Posterior cingulate gyrus (tissue), 11 donors: ENCODE data around the gene GAP43.

Source experiments
- DNase-seq, 10 donors: peaks; one replicate each; pipeline versions ENCODE4 v3.0.0 to v3.0.0-alpha.2; 2020 to 2021; ENCODE audit warnings: mixed read lengths in 3 of 10
- intact Hi-C: fragments of 100-400 bp; cut with DNase I; formaldehyde crosslinking; loops from one replicate; pipeline ENCODE4 v1.15.1; 2023

GAP43 gene

DNA sequence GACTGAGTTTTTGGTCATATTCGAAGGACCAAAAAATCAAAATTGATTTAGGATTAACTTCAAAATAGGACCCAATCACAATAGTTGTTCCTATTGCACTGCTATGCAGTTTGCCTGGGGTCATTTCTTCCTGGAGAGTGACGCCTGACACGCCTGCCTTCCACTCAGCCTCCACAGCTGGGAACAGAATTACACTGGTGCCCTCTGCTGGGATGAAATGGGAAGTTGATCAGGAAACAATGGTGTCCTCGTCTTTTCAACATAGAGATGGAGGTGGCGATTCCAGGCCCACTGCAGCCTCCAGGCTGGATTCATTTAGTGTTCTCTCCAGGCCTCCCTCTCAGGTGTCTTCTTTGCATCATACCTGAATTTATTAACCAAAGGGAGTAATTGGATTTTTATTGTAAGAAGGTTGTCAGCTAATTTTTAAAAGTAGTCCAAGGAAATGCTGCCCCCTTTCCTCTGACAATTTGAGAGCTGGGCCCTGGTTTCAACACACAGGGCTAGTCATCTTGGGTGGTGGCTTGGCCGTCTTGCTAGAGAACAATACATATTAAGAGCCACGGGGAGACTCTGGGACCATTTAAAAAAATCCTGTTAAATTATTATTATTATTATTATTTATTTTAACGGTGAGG lies 69.7 kb downstream of the GAP43 start:
- intact Hi-C loops: loop anchor here (1.0 to 5.0 kb wide), 3 partner anchors 89 to 601 kb away; no protein-coding TSS in a partner anchor

DNA sequence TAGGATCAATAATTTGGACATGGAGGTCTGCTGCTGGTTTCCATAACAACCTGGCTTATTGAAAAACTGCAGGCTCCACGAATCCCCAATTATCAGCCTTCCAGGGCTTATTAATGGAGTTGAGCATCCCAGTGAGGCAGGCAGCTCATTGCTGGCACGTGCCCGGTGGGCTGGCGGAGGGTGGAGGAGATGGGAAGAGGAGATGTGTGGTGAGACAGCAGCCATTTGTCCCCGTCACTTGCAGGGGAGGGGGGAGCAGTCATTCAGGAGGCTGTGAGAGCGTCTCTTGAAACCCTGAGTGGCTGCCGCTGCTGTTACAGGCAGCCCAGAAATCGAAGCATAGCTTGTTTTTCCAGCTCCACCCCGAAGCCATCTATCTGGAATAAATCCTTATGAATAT lies 70.6 kb downstream of the GAP43 start:
- peak; percentile 14 to 93 (median 49) for DNase-seq
- intact Hi-C loops: loop anchor here (1.0 to 5.0 kb wide), 3 partner anchors 88 to 602 kb away; no protein-coding TSS in a partner anchor

More for the DNA sequence above, 69.7 kb downstream of the GAP43 start:
- peak; percentile 35 to 91 (median 76) for DNase-seq

DNA sequence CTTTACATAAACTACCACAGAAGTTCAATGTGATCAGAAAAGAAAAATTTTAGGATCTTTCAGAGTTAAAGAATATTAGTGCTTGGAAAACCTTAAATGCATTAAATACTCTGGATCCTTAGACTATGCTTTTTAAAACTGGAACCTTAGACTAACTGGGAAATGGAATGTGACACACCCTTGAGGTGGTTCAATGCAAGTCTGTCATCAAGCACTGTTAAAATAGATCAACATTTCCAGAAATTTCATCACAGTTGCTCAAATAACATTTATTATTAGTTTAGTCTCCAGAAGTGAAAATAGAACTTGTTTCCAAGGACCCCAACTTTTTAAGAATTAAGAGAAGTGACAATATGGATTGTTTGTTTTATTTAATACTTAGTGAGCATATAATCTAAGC lies 71.8 kb downstream of the GAP43 start:
- no peak for DNase-seq
- intact Hi-C loops: no loop called here

DNA sequence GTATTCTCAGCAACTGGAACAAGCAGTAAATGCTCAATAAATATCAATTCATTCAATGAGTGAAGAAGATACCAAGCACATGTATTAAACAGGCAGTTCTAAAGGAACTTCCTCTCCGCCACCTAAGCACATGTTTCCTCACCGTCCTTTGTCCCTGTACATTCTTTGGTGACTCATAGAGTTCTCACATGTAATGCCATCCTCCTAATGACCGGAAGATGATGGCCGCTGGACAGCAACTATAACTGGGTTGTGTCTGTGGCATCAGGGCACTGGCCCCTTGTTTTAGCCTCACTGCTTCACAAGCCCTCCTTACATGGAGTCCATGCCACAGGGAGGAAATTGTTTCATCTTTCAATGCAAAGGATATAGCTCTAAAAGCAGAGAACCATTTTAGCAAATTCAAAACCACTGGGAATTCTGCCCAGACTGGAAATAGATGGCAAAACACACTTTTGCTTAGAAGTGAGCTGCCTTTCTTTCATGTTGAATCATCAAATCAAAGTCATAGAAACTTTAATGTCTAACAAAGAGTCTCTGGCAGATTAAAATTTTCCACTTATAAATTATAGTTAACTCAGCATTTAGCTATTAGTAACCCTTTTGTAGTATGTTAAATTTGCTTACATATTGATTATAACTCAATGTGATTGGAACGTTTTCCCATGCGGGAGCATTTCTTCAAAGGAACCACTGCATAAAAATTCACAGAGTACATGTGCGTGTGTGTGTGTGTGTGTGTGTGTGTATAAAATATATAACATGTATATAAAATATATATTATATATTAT lies 74.1 kb downstream of the GAP43 start:
- no peak for DNase-seq
- intact Hi-C loops: no loop called here

DNA sequence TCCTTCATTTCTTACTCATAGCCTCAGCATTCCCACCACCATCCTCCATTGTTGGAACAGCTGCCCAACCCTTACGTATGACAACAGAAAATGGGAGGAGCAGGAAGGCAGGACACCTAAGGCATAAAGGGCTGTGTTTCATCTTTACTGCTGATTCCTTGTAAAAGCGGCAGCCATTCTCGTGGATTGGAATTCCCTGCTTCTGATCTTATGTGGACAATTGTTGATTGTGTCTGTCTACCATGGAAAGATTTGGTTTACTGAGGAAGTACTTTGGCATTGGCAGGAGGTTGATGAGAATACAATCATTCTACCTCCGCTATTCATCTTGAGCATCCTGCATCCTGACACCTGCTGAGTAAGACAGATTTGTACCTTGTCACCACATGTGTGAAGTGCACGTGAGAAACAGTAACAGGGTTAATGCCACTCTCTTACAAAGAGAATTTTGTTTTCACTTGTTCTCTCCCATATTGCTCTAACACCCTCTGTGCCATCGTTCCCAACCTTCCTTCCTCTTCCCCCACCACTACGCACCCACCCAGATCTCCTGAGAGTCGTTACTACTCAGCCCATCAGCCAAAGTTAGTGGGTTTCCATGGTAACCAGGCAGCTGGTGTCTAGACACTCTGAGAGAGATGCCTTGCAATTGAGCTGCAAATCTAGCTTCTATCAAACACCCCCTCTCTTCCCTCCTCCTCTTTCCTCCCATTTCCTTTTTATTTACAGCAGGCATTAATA lies 75.7 kb downstream of the GAP43 start:
- intact Hi-C loops: no loop called here
- peak in 3 of 10 donors; percentile 19 to 72 (median 39) for DNase-seq

DNA sequence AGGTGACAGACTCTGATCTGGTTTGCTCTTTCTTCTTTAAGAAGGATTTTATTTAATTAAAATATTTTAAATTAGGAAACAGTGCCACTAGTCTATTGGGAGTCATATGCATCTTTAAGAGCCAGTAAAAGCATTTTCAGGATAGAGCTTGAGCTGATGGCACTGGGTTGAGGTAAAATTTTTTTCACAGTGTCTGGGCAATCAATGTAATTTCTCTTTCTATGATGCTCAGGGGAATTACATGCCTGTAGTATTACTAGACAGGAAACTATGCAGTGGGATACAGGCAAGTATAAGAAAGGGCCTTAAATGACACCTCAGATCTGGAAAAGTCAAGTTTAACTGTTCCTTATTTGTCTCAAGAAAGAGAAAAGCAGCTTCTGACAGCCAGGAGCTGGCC lies 76.4 kb downstream of the GAP43 start:
- DNase-seq: no peak
- intact Hi-C loops: no loop called here

DNA sequence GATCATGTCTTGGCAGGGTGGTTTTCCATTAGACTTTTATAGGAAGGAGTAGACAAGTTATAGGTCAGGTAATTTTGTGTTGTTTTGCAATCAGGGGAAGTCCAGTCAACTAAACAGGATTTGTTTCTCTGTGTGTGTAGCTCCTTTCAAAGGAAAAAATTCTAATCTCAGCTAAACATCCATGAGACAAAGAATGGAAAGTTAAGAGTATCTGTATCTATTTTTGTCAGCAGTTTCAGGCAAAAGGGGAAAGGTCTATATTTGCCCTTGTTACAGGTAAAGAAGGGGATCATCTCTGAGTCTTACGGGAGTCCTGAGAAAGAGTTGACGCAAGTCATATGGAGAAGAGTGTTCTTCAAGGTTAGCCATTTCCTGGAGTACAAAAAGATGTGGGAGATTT lies 79.3 kb downstream of the GAP43 start:
- intact Hi-C loops: no loop called here
- DNase-seq: no peak

DNA sequence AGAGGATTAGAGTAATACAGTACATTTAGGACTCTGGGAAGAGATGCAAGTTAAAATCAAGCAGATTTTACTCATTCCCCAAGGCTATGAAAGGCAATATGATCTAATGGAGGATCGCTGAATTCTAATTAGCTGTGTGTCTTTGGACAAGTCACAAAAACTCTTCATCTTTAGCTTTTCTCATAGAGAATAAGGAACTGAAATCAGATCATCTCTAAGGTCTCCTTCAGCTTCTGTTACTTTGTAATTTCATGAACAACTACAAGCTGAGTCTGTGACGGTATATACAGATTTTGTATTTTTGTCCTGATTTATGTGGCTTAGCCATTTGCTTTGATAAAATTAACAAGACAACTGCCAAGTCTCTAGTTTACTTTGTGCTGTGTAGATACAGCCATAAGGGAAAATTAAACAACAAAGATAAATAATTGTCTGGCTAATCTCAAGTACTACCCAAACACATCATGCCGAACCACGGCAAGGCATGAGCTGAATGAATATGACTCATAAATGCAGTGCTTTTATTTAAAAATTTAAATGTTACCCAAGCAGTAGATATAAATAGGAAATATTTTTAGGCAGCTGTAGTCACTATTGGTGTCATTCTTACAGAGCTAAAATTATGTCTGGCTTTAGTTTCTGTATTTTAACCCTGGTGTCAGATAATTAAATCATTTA lies 81.5 kb downstream of the GAP43 start:
- intact Hi-C loops: no loop called here
- DNase-seq: no peak

DNA sequence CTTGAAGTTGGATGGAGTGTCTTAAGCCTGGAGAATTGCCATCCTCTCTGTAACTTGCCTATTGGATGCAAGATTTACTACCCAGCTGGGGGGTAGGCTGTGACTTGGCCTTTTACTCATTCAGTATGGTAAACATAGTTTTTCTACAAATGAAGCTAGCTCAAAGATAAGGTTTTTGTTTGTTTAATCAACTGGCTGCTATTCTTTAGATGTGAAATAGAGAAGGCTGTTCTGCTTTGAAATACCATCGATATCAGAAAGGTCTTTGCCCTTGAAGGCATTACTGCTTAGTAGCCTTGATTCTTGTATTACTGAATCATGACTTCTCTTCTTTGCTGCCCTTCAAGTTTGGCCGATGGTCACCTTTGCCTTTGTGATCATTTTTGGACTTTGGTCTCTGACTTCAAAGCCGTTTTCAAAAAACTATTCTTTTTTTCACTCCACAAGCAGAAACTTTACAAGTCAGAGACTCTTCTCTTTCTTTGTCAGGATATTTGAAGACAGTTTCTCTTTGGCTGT lies 83.1 kb downstream of the GAP43 start:
- intact Hi-C loops: no loop called here
- DNase-seq: no peak

DNA sequence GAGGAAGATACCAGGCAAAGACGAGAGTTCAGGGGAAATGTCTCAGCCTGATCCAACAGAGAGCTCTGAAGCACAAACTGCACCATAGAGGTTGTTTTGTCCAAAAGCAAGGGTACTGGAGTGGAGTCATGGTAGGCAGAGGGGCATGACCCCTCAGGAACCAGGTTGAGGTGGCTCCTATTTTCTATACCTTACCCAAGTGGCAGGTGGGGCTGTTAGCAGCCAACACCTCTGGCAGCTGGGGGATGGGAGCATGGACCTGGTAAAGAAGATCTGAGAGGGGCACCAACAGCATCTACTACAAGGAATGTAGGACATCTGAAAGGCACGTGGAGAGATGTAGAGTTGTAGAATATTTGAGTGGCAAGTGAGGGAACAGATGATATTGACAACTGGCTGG lies 85.2 kb downstream of the GAP43 start:
- intact Hi-C loops: no loop called here
- DNase-seq: peak in 1 of 10 donors; percentile 57

DNA sequence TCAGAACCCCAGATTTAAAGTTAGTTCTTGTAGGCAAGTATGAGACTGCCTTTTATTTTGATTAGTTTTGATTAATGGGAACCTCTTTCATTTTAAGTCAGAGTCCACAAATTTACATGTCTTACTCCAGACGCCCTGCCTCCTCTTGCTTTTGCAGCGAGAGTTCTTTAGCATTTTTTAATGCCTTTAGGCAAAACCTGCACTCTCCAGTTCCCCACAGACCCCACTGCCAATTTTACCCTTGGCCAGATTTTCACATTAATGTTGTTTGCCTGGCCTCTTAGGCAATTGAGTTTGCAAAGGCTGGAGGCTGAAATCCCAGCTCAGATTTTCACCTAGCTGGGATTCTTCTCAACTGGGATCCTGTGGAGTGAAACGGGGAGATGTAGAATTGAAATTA lies 85.8 kb downstream of the GAP43 start:
- DNase-seq: no peak
- intact Hi-C loops: no loop called here

DNA sequence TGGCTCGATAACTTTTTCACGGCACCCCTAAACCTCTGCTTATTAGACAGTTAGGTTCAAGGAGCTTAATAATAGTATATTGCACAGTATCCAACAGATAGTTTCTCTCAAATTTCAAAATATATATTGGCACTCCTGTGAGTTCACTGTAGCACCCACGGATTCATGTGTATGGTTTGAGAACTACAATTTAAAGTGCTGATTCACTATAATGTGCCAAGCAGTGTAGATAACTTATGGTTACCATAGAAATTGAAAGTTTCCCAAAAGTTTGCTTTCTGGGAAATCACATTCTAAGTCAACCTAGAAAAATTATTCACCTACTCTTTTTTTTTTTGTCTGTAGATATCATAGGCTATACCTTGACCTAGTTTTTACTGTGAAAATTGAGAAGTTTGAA lies 86.6 kb downstream of the GAP43 start:
- DNase-seq: no peak
- intact Hi-C loops: no loop called here

DNA sequence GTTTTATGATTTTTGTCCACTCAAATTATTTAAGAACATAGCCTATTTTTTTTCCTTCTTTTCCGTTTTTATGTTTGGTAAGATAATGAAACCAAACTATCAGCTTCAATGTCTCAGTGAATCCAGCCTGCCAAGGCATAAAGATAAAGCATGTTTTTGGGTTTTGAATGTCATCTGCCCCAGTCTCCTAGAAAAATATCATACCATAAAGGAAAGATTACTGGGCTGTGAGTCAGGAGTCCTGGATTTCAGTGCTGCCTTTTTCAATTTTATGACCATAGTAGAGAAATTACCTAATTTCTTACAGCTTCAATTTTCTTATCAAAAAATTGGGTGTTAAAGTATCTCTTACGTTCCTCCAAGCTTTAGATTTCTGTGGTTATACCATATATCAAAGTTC lies 87.5 kb downstream of the GAP43 start:
- intact Hi-C loops: no loop called here

DNA sequence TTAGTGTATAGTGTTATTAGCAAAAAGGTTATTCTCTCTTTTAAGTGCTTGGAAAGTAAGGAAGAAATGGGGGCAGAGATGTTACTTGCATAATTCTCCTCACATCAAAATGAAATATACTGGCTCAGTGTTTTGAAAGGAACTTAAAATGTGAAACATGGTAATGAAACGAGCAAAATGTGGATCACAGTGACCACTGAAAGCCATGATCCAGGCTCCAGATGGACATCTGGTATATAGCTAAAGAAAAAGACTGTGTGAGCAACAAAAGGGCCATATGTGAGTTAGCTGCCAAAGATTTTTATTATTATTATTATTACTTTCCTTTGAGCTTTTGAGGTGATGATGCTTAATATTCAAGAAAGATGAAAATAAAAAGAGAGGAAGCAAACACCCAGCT lies 89.6 kb downstream of the GAP43 start:
- intact Hi-C loops: no loop called here
- DNase-seq: no peak

More for the DNA sequence above, 87.5 kb downstream of the GAP43 start:
- no peak for DNase-seq

DNA sequence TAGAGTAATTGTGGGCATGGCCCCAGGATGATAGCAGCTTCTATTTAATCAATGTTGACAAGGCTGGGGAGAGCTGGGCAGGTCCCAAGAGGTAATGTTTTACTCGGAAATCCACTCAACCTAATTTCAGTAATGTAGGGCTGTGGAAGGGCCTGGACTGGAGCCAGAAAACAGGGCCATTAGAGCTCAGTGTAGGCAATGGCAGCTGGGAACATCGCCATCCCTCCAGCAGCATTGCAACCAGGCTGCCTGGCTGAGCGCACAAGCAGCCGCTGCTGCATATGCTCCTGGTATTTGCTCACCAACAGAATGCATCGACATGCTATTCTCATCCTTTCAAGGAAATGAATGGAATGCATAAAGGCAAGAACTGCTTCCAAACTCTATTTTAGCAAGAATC lies 90.0 kb downstream of the GAP43 start:
- peak in 9 of 10 donors; percentile 14 to 91 (median 50) for DNase-seq
- intact Hi-C loops: no loop called here

DNA sequence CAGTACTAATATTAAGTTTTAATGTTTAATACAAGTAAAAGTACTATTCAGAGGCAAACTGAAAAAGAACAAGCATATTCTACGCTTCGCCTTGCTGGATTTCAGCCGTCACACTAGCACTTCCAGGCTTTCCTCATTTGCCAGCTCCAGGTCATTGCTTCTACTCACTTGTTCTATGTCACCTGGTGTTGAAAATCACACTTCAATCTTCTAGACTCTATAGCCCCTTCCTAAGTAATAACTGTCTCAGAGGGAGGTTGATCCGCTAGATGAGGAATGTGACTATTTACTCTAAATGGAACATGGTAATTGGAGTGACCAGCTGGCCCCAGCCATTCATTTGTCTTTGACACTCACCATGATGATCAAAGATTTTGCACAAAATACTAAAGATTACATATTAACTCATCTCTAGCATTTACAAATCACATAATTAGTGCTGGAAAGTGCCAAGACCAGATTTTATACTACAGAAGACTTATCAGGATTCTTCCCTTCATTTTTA lies 92.0 kb downstream of the GAP43 start:
- intact Hi-C loops: no loop called here
- DNase-seq: no peak

DNA sequence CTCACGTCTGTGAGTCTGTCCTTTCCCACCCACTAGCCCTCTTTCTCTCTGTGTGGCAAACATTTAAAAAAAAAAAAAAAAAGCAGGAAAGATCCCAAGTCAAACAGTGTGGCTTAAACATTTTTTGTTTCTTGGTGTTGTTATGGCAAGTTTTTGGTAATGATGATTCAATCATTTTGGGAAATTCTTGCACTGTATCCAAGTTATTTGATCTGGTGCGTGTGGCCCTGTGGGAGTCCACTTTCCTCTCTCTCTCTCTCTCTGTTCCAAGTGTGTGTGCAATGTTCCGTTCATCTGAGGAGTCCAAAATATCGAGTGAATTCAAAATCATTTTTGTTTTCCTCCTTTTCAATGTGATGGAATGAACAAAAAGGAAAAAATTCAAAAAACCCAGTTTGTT lies 97.7 kb downstream of the GAP43 start:
- intact Hi-C loops: no loop called here
- no peak for DNase-seq

DNA sequence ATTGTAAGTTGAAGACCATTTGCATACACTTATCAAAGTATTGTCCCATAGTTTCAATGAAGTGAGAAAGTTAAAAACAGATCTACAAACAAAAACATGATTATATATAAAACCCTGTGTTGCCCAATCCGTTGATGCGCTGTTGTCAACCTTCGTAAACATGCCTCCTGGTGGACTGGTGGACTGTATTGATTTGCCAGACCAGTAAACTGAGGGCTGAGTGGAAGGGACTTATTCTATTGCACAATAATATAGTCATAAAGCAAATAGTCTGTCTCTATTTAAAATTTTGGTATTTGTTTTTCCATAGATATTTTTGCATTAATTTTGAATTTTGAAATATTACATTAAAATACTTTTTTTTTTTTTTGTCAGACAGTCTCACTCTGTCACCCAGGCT lies 102.5 kb downstream of the GAP43 start:
- intact Hi-C loops: no loop called here
- DNase-seq: no peak

DNA sequence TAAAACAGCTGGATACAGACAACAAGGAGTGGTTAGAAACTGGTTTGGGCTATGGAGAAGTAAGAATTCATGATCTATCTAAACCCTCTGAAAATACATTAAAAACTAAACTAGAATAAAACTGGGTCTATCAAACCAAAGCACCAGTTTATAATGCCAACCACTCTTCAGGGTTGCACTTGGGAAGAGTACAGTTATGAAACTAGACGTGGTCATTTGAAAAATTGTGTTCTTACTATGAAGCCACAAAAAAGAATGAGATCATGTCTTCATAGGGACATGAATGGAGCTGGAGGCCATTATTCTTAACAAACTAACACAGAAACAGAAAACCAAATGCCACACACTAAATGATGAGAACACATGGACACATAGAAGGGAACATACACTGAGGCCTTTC lies 103.8 kb downstream of the GAP43 start:
- intact Hi-C loops: no loop called here
- no peak for DNase-seq

DNA sequence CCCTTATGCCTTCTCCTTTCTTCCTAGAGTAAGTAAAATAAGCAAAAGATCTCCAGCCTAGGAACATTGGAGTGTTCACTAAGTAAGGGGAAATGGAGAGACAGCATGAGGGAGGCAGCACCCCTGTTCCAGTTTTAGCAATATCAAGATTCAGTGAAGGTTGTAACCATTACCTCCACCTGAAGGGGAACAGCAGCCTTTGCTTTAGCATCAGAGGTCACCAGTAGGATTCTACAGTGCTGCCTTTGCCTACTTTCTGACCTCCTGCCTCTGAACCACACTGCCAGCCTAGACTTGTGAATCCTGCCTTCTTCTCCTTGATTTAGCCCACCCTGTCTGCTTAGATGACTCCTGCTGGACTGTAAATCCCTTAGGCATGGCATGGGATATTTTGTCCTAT lies 104.7 kb downstream of the GAP43 start:
- intact Hi-C loops: no loop called here
- DNase-seq: no peak
